Measurements from ENCODE around the gene AGK.
"Not testable (repeated sequence)": the region's sequence is repeated elsewhere in the genome, so short reads cannot be mapped to it uniquely, and the experiment has no call there.

AGK gene

GRCh38 chr7:141557360-141557759 lies 6.2 kb downstream of the AGK start:
- TF ChIP-seq, protein P1, sequence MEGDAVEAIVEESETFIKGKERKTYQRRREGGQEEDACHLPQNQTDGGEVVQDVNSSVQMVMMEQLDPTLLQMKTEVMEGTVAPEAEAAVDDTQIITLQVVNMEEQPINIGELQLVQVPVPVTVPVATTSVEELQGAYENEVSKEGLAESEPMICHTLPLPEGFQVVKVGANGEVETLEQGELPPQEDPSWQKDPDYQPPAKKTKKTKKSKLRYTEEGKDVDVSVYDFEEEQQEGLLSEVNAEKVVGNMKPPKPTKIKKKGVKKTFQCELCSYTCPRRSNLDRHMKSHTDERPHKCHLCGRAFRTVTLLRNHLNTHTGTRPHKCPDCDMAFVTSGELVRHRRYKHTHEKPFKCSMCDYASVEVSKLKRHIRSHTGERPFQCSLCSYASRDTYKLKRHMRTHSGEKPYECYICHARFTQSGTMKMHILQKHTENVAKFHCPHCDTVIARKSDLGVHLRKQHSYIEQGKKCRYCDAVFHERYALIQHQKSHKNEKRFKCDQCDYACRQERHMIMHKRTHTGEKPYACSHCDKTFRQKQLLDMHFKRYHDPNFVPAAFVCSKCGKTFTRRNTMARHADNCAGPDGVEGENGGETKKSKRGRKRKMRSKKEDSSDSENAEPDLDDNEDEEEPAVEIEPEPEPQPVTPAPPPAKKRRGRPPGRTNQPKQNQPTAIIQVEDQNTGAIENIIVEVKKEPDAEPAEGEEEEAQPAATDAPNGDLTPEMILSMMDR (IDR thresholded peaks at IDR 0.05; ENCODE audit: low read depth, low read length) = no peak
- no peak overlapping the region for H3K4me3 ChIP-seq (ENCODE audit: low read depth, low read length)

- not testable (repeated sequence) for H3K4me3 ChIP-seq (ENCODE audit: low read depth, low read length)
Observed at GRCh38 chr7:141557831-141558531, 6.8 kb downstream of the AGK start.

DNA sequence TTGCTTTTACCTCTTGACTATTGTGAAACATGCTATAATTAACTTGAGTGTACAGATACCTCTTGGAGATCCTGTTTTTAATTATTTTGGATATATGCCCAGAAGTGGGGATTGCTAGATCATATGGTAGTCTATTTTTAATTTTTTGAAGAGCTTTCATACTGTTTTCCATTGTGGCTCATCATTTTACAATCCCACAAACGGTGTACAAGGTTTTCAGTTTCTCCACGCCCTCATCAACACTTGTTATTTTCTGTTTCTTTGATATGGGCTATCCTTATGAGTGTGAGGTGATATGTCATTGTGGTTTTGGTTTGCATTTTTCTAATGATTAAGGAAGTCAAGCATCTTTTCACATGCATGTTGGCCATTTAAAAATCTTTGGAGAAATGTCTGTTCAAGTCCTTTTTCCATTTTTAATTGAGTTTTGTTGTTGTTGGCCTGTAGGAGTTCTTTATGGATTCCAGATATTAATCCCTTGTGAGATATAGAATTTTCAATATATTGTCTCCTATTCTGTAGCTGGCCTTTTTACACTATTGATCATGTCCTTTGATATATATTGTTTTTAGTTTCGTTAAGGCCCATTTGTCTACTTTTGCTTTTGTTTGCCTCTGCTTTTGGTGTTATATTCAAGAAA lies 7.5 kb downstream of the AGK start:
- TF ChIP-seq, protein P1 (IDR thresholded peaks at IDR 0.05; ENCODE audit: low read depth, low read length) = no peak
- H3K4me3 ChIP-seq (ENCODE audit: low read depth, low read length) = no peak overlapping the region

DNA sequence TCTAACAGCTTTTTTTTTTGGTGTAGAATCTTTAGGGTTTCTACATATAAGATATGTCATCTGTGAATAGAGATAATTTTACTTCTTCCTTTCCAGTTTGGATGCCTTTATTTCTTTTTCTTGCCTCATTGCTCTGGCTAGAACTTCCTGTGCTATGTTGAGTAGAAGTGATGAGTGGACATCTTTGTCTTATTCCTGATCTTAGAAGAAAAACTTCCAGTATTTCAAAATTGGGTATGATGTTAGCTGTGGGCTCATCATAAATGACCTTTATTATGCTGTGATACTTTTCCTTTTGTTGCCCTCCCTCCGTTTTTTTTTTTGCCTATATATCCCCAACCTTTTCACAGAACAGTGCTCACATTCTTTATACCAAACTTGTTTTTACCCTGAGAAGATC lies 8.8 kb downstream of the AGK start:
- TF ChIP-seq, protein P1 (IDR thresholded peaks at IDR 0.05; ENCODE audit: low read depth, low read length) = no peak
- H3K4me3 ChIP-seq (ENCODE audit: low read depth, low read length) = no peak overlapping the region

- TF ChIP-seq, protein P1 (IDR thresholded peaks at IDR 0.05; ENCODE audit: low read depth, low read length) = no peak
- H3K4me3 ChIP-seq (ENCODE audit: low read depth, low read length) = no peak overlapping the region
Observed at GRCh38 chr7:141562036-141562435, 10.8 kb downstream of the AGK start.

- H3K4me3 ChIP-seq (ENCODE audit: low read depth, low read length) = no peak overlapping the region
- TF ChIP-seq, protein P1 (IDR thresholded peaks at IDR 0.05; ENCODE audit: low read depth, low read length) = no peak
Observed at GRCh38 chr7:141562543-141562942, 11.3 kb downstream of the AGK start.

- TF ChIP-seq, protein P1 (IDR thresholded peaks at IDR 0.05; ENCODE audit: low read depth, low read length) = no peak
- no peak overlapping the region for H3K4me3 ChIP-seq (ENCODE audit: low read depth, low read length)
Observed at GRCh38 chr7:141562972-141563371, 11.8 kb downstream of the AGK start.
